ENCODE measurements around the gene RANBP3.
"Not testable (repeated sequence)": the region's sequence is repeated elsewhere in the genome, so short reads cannot be mapped to it uniquely, and the experiment has no call there.

The RANBP3 gene

GRCh38 chr19:5903056-5903623 lies 74.8 kb downstream of the RANBP3 start:
- DNase-seq (ENCODE audit: low spot score), result peak; percentile 60

DNA sequence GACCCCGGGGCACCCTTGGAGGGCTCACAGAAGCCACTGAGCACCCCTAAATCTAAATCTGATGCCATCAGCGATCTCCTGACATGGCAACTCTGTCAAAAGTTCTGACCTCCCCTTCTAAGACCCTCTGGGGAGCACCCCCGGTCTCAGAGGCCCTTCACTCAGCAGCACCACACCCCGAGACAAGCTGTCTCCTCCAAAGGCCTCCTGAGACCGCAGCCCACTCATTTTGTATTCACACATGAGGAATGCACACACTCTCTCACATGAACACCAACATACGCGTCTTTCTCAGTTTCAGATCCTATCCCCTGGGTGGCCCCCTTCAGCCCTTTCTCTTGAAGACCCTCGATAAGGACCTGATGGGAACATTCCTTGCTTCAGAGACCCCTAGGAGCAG lies 77.0 kb downstream of the RANBP3 start:
- DNase-seq (ENCODE audit: low spot score), result no peak

GRCh38 chr19:5899728-5900526 lies 78.0 kb downstream of the RANBP3 start:
- no peak for DNase-seq (ENCODE audit: low spot score)

- no peak for DNase-seq (ENCODE audit: low spot score)
Measured at GRCh38 chr19:5897189-5897969, 80.6 kb downstream of the RANBP3 start.

DNA sequence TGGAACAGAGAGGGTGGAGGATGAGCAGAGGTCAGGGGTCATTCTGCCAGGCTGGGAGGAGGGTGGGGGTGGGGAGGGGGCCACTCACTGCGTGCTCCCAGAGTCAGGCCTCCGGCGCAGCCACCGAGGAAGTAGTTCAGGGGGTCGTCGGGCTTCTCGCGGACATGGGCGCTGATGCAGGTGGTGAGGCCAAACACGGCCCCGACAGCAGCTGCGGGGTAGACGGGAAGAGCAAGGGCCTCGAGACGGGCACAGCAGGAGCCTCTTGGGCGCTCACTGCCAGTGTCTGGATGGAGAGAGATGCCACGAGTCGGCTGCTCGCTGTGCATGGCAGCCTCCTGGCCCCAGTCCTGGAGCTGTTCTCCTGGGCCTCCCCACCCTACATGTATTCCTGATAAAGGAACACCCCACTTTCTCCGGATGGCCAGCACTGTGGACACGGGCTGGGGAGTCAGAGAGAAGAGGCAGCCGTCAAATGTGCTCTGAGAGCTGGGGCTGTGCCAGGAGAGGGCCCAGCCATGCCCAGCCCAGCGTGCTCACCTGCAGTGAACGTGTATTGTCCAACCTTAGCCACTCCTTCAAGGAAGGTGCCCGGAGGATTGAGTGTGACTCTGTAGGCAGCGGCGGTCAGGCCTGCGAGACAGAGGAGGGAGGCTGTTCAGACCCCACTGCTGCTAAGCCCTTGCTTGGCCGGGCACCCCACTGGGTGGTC lies 81.4 kb downstream of the RANBP3 start:
- no peak for DNase-seq (ENCODE audit: low spot score)

DNA sequence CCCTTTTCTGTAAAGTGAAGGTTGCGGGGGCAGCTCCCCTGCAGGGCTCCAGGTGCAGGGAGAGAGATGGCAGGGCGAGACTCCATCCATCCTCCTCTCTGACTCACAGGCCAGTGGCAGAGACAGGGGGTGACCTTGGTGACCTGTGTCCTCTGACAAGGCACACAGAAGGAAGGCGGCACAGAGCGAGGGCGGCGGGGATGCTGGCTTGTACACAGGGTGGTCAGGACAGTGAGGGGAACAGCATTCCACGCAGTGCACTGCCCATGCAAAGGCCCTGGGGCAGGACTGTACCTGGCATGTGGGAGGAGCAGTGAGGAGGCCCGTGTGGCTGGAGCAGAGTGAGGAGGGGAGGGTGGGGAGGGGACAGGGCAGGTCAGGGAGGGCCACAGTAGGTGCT lies 82.0 kb downstream of the RANBP3 start:
- DNase-seq (ENCODE audit: low spot score), result no peak

DNA sequence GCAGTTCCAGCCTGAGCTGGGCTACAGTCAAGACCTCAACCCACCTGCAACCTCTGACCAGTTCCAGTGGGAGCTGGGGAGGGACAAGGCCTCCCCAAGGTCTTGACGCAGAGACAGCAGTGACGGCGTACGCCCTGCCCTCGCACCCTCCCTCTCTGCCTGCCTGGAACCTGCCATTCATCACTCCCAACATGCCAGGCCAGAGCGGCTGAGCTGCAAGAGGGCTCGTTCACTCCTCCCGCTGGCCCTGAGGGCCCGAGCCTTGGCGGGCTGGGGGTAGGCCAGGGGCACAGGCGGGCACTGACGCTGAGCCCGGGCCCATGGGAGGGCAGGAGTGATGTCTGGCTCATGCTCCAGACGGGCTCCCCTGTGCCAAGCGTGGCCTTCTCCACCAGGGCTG lies 82.5 kb downstream of the RANBP3 start:
- no peak for DNase-seq (ENCODE audit: low spot score)

DNA sequence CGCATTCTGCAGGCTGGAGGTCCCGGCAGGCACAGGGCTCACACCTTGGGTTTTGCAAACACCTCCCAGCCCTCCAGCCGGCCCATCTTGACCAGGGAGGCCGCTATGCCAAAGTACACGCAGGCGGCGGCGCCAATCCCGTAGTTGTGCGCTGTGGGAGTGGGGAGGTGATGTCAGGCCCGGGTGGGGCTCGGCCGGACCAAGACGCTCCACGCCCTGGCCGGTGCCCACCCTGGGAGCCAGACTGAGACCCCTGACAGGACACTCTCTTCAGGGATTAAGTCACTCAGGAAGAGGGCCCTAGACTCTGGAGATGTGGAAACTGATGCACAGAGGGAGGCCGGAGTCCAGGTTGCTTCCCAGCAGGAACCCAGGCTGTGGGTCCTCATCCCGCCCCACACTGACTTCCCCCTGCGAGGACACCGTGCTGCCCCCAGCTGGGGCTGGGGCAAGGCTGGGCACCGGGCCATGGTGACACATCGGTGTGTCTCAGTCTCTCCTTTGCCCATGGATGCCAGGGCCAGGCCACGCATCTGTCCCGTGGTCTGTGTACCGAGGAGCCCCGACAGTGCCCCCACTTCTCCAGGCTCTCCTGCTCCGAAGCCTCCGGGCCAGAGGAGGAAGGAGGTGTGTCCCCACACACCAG lies 83.1 kb downstream of the RANBP3 start:
- no peak for DNase-seq (ENCODE audit: low spot score)

GRCh38 chr19:5893907-5894703 lies 83.8 kb downstream of the RANBP3 start:
- no peak for DNase-seq (ENCODE audit: low spot score)

DNA sequence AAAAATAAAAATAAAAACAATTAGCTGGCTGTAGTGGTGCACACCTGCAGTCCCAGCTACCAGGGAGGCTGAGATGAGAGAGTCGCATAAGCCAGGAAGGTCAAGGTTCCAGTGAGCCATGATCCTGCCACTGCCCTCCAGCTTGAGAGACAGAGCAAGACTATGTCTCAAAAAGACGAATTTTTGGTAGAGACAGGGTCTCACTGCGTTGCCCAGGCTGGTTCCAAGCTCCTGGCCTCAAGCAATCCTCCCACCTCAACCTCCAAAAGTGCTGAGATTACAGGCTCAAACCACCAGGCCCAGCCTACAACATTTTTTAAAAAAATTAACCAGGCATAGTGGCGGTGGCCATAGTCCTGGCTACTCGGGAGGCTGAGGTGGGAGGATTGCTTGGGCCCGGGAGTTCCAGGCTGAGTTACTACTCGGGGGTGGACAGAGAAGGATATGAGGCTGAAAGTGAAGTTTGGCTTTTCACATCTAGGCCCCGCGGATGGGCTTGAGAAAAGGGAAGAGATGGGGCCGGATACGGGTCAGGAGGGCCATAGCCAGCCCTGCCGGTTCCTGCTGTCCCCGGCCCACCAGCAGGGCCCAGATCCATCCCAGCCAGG lies 84.5 kb downstream of the RANBP3 start:
- no peak for DNase-seq (ENCODE audit: low spot score)

DNA sequence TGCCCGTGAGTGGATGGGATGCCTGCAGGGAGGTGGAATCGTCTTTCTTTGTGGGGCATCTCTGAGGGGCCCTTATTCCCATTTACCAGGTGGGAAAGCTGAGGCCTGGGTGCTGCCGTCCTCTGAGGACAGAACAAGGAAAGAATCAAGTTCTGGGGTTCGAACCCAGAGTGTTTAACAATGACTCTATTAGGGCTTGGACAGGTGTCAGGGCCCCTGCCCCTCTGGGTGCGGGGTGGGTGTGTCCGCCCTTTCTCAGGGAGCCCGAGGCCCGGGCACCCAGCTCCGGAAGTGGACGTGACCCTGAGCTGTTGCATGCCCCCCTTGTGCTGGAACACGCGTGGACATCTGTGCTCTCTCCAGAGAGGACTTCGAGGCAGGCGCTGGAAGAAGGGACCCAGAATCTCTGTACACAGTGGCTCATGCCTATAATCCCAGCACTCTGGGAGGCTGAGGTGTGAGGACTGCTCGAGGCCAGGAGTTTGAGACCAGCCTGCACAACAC lies 85.1 kb downstream of the RANBP3 start:
- DNase-seq (ENCODE audit: low spot score), result no peak

DNA sequence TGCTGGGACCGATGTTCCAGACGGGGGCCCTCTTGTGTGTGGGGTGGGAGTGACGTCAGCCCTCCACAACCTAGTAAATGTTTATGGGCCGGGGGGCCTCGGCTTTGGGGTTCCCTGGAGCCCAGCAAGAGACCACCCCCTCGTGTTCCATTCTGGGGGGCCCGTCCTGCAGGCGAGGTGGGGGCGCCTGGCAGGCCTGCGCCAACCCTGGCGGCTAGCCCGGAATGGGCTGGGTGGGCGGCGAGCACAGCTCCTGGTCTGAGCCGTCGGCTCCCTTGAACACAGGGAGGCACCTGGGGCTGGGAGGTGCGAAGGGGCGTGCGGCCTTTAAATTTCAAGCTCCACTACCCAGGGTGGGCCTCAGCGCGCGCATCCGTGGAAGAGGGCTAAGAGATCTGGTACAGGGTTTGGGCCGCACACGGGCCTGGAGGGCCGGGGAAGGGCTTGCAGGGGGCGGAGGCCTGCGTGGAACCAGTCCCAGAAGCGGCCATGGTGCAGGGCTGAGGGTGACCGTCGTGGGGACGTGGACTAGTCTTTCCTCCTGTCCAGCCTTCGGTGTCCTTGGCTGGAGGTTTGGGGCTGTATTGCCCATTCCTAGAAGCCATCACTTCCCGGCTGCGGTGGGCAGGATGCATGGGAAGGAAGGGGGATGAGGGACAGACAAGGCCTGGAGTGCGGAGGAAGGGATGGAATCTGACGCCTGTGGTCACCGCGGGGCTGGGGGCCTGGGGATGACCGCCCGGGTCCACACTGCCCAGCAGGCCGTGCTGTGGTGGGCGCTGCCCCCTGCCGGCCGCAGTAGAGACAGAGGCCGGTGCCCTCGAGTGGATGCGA lies 85.8 kb downstream of the RANBP3 start:
- DNase-seq (ENCODE audit: low spot score), result peak; percentile 50

GRCh38 chr19:5891572-5891937 lies 86.4 kb downstream of the RANBP3 start:
- DNase-seq (ENCODE audit: low spot score), result no peak

DNA sequence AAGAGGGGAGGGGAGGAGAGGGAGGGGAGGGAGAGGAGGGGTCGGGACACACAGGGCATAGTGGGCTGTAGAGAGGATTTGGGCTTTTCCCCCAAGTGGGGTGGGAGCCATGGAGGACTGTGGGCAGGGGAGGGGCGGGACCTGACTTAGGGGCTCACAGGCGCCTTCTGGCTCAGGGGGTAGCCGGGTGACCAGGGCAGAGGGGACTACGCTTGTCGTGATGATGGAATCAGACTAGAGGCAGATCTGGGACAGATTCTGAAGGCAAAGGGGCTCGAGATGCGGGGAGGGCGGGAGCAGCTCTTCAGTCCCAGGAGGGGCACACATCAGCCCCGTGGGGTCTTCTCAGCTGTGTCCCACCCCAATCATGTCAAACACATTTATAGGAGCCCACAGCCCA lies 87.8 kb downstream of the RANBP3 start:
- no peak for DNase-seq (ENCODE audit: low spot score)

- no peak for DNase-seq (ENCODE audit: low spot score)
Measured at GRCh38 chr19:5889288-5889971, 88.5 kb downstream of the RANBP3 start.

DNA sequence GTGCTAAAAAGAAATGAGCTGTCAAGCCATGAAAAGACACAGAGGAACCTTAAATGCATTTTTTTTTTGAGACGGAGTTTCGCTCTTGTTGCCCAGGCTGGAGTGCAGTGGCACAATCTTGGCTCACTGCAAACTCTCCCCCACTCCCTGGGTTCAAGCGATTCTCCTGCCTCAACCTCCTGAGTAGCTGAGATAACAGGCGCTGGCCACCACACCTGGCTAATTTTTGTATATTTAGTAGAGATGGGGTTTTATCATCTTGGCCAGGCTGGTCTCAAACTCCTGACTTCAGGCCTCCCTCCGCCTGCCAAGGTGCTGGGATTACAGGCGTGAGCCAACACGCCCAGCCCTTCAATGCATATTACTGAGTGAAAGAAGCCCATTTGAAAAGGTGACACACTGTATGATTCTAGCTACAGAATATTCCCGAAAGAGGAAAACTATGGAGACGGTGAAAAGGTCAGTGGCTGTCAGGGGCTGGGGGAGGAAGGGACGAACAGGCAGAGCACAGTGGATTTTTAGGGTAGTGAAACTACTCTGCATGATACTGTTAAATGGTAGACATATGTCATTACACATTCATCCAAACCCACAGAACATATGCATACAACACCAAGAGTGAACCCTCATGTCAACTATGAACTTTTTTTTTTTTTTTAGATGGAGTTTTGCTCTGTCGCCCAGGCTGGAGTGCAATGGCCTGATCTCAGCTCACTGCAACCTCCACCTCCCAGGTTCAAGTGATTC lies 93.7 kb downstream of the RANBP3 start:
- DNase-seq (ENCODE audit: low spot score), result not testable (repeated sequence)

DNA sequence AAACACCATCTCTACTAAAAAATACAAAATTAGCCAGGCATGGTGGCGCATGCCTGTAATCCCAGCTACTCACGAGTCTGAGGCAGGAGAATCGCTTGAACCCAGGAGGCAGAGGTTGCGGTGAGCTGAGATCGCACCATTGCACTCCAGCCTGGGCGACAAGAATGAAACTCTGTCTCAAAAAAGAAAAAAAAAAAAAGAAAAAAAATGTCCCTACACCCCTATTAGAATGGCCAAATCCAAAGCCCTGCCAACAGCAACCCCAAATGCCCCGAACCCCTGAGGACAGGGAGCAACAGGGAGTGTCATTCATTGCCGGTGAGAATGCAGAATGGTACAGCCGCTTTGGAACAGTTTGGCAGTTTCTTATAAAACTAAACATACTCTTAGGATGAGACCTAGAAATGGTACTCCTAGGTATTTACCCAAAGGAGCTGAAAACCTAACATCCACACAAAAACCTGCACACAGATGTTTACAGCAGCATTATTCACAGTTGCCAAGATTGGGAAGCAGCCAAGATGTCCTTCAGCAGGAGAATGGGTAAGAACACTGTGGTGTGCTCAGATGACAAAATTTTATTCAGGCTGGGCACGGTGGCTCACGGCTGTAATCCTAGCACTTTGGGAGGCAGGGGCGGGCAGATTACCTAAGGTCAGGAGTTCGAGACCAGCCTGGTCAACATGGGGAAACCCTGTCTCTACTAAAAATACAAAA lies 94.6 kb downstream of the RANBP3 start:
- DNase-seq (ENCODE audit: low spot score), result not testable (repeated sequence)

Measured in AG08395 (cell line).